Anterior cingulate cortex (tissue), 58 donors: ENCODE results near the gene SFI1.
"Not testable (repeated sequence)": the region's sequence is repeated elsewhere in the genome, so short reads cannot be mapped to it uniquely, and the experiment has no call there.

Experiments used
- DNase-seq, 58 donors: peaks; one replicate each; lab custom pipeline; 2025; lab: John Stamatoyannopoulos, UW

Gene SFI1

GRCh38 chr22:31540966-31541365 lies 44.6 kb downstream of the SFI1 start:
- no peak for DNase-seq

GRCh38 chr22:31544481-31545480 lies 48.4 kb downstream of the SFI1 start:
- DNase-seq: no peak

GRCh38 chr22:31550871-31551370 lies 54.6 kb downstream of the SFI1 start:
- no peak for DNase-seq

- DNase-seq: peak in 3 of 58 donors; percentile 0 to 20 (median 19)
Observed at GRCh38 chr22:31556627-31557203, 60.4 kb downstream of the SFI1 start.

- not testable (repeated sequence) for DNase-seq
Observed at GRCh38 chr22:31558546-31558945, 62.2 kb downstream of the SFI1 start.

- DNase-seq: peak in 52 of 58 donors; percentile 10 to 79 (median 50)
Observed at GRCh38 chr22:31561238-31561887, 65.0 kb downstream of the SFI1 start.

GRCh38 chr22:31561970-31562369 lies 65.6 kb downstream of the SFI1 start:
- no peak for DNase-seq

- DNase-seq: no peak
Observed at GRCh38 chr22:31566484-31566883, 70.1 kb downstream of the SFI1 start.

- no peak for DNase-seq
Observed at GRCh38 chr22:31567196-31567595, 70.9 kb downstream of the SFI1 start.

- DNase-seq: no peak
Observed at GRCh38 chr22:31567702-31568101, 71.4 kb downstream of the SFI1 start.

- no peak for DNase-seq
Observed at GRCh38 chr22:31569126-31569525, 72.8 kb downstream of the SFI1 start.

GRCh38 chr22:31572939-31573338 lies 76.6 kb downstream of the SFI1 start:
- DNase-seq: no peak

GRCh38 chr22:31574055-31574670 lies 77.8 kb downstream of the SFI1 start:
- DNase-seq: no peak

- DNase-seq: peak in 20 of 58 donors; percentile 1 to 68 (median 18)
Observed at GRCh38 chr22:31575190-31575589, 78.9 kb downstream of the SFI1 start.

- DNase-seq: peak in 19 of 58 donors; percentile 2 to 42 (median 8)
Observed at GRCh38 chr22:31577711-31578110, 81.4 kb downstream of the SFI1 start.

GRCh38 chr22:31578171-31578570 lies 81.8 kb downstream of the SFI1 start:
- DNase-seq: no peak

GRCh38 chr22:31579835-31580242 lies 83.5 kb downstream of the SFI1 start:
- no peak for DNase-seq

GRCh38 chr22:31583861-31584485 lies 87.6 kb downstream of the SFI1 start:
- no peak for DNase-seq

- no peak for DNase-seq
Observed at GRCh38 chr22:31584804-31585160, 88.4 kb downstream of the SFI1 start.
